GM21390 (cell line): ENCODE measurements around the gene LLGL1.
A peak's percentile ranks its signal among the peaks of the same experiment; 100 is the strongest.
"Not testable (repeated sequence)": the region's sequence is repeated elsewhere in the genome, so short reads cannot be mapped to it uniquely, and the experiment has no call there.

Source experiments
- ATAC-seq: cut with Tn5 transposase; IDR thresholded peaks from one replicate; pipeline ENCODE4 v1.9.1; 2021; ENCODE audit not compliant: unreplicated experiment

The LLGL1 gene

GRCh38 chr17:18191967-18192366 lies 33.5 kb upstream of the LLGL1 start:
- no peak for ATAC-seq

GRCh38 chr17:18194394-18194793 lies 31.0 kb upstream of the LLGL1 start:
- ATAC-seq: no peak

- no peak for ATAC-seq
Observed at GRCh38 chr17:18194804-18195203, 30.6 kb upstream of the LLGL1 start.

- no peak for ATAC-seq
Observed at GRCh38 chr17:18195246-18195645, 30.2 kb upstream of the LLGL1 start.

- no peak for ATAC-seq
Observed at GRCh38 chr17:18197535-18198194, 27.8 kb upstream of the LLGL1 start.

- no peak for ATAC-seq
Observed at GRCh38 chr17:18198530-18198929, 26.9 kb upstream of the LLGL1 start.

GRCh38 chr17:18201108-18201507 lies 24.3 kb upstream of the LLGL1 start:
- ATAC-seq: no peak

- ATAC-seq: no peak
Observed at GRCh38 chr17:18203308-18203707, 22.1 kb upstream of the LLGL1 start.

- no peak for ATAC-seq
Observed at GRCh38 chr17:18205861-18206260, 19.6 kb upstream of the LLGL1 start.

- no peak for ATAC-seq
Observed at GRCh38 chr17:18206962-18207361, 18.5 kb upstream of the LLGL1 start.

GRCh38 chr17:18208092-18208491 lies 17.3 kb upstream of the LLGL1 start:
- no peak for ATAC-seq

- ATAC-seq: no peak
Observed at GRCh38 chr17:18213666-18214270, 11.7 kb upstream of the LLGL1 start.

- ATAC-seq: not testable (repeated sequence)
Observed at GRCh38 chr17:18216906-18217305, 8.5 kb upstream of the LLGL1 start.

- ATAC-seq: no peak
Observed at GRCh38 chr17:18217412-18218015, 7.9 kb upstream of the LLGL1 start.

GRCh38 chr17:18218756-18219415 lies 6.5 kb upstream of the LLGL1 start:
- no peak for ATAC-seq

GRCh38 chr17:18224053-18224386 lies 1.4 kb upstream of the LLGL1 start:
- ATAC-seq: no peak

- ATAC-seq: no peak
Observed at GRCh38 chr17:18224387-18225120, 881 bp upstream of the LLGL1 start.

- ATAC-seq: peak; percentile 12
Observed at GRCh38 chr17:18225642-18226283, 328 bp downstream of the LLGL1 start.

- ATAC-seq: no peak
Observed at GRCh38 chr17:18226284-18226945, 980 bp downstream of the LLGL1 start.

- no peak for ATAC-seq
Observed at GRCh38 chr17:18227635-18228034, 2.2 kb downstream of the LLGL1 start.
